GM12875 (cell line): ENCODE measurements around the gene PPT2.

Experiments
- H3K4me3 ChIP-seq: one replicate; pipeline ENCODE4 v1.5.1; 2011; ENCODE audit warnings: low read depth, low read length, control low read depth
- TF ChIP-seq, protein P1 (sequence below): IDR thresholded peaks from 2 replicates; pipeline ENCODE4 v1.5.1; 2011; ENCODE audit warnings: low read depth, mild to moderate bottlenecking, control low read depth, inconsistent platforms, low read length, moderate library complexity, borderline replicate concordance; ENCODE audit not compliant: insufficient read depth

Gene PPT2

DNA sequence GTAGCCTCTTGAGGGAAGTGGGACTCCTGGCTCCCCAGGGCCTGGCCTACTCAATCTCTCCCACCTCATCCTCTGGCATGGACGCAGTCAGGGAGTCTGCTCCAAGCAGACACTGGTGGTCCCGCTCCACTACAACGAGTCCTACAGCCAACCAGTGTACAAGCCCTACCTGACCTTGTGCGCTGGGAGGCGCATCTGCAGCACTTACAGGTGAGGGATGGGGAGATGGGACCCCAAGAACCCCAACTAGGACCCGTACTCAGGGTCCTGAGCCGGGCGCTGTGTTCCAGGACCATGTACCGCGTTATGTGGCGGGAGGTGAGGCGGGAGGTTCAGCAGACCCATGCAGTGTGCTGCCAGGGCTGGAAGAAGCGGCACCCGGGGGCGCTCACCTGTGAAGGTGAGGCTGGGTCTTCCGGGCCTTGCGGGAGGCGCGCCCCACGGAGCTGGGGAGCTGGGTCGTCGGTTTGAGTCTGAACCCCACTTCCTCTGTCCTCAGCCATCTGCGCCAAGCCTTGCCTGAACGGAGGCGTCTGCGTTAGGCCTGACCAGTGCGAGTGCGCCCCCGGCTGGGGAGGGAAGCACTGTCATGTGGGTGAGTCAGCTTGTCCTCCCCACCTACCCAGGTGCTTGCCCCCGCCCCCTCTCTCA, 12.6 kb downstream of the PPT2 start:
- TF ChIP-seq, protein P1, sequence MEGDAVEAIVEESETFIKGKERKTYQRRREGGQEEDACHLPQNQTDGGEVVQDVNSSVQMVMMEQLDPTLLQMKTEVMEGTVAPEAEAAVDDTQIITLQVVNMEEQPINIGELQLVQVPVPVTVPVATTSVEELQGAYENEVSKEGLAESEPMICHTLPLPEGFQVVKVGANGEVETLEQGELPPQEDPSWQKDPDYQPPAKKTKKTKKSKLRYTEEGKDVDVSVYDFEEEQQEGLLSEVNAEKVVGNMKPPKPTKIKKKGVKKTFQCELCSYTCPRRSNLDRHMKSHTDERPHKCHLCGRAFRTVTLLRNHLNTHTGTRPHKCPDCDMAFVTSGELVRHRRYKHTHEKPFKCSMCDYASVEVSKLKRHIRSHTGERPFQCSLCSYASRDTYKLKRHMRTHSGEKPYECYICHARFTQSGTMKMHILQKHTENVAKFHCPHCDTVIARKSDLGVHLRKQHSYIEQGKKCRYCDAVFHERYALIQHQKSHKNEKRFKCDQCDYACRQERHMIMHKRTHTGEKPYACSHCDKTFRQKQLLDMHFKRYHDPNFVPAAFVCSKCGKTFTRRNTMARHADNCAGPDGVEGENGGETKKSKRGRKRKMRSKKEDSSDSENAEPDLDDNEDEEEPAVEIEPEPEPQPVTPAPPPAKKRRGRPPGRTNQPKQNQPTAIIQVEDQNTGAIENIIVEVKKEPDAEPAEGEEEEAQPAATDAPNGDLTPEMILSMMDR, result no peak
- H3K4me3 ChIP-seq, result no peak overlapping the region

DNA sequence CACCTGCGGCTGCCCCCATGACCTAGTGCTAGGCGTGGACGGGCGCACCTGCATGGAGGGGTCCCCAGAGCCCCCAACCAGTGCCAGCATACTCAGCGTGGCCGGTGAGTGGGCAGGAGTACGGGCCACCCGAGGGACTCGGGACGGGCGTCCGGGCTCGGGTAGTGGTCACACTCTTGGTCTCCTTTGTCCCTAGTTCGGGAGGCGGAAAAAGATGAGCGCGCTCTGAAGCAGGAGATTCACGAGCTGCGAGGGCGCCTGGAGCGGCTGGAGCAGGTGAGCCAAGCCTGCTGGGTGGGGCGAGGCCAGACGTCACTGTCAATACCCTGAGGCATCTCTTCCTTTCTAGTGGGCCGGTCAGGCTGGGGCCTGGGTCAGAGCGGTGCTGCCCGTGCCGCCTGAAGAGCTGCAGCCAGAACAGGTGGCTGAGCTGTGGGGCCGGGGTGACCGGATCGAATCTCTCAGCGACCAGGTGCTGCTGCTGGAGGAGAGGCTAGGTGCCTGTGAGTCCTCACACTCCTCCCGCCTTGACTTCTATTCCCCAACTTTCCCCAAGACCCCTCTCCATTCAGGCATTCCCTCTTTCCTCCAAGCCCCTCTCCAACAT, 13.3 kb downstream of the PPT2 start:
- TF ChIP-seq, protein P1, result no peak
- H3K4me3 ChIP-seq, result no peak overlapping the region

DNA sequence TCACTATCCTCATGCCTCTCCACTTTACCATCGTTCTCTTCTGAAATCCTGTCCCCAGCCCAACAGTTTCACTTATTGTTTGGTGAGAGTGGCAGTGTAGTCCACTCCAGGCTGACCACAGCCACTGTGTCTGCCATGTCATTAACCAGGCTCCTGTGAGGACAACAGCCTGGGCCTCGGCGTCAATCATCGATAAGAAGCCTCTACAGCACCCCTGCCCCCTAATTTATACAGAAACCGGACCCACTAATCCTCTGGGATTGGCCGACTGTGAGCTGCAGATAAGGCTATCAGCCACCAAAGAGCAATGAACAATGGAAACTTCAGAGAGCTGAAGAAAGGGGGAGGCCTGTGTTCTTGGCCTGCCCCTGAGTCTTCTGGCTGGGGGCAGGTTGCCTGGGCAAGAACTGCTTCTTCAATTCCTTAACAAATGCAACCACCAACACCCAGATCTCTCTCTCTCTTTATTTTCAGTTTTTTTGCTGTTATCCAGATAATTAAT, 13.9 kb downstream of the PPT2 start:
- H3K4me3 ChIP-seq, result no peak overlapping the region
- TF ChIP-seq, protein P1, result no peak

DNA sequence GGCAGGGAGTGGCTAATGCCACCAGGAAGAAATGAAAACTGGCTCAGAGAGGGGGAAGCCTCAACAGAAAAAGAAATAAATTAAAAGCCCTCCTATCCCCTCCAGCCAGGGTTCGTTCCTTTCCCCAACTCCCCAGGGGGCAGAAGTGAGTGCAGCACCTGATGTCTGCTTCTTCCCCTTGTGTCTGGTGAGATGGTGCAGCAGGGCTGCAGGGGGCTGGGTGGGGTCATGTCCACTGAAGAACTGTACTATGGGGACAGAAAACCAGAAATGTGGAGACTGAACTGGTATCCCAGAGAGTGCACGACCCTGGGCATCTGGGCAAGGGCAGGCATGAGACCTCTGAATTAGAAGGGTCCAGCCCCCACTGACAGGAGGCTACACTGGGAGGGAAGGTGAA, 14.4 kb downstream of the PPT2 start:
- no peak overlapping the region for H3K4me3 ChIP-seq
- TF ChIP-seq, protein P1, result no peak

DNA sequence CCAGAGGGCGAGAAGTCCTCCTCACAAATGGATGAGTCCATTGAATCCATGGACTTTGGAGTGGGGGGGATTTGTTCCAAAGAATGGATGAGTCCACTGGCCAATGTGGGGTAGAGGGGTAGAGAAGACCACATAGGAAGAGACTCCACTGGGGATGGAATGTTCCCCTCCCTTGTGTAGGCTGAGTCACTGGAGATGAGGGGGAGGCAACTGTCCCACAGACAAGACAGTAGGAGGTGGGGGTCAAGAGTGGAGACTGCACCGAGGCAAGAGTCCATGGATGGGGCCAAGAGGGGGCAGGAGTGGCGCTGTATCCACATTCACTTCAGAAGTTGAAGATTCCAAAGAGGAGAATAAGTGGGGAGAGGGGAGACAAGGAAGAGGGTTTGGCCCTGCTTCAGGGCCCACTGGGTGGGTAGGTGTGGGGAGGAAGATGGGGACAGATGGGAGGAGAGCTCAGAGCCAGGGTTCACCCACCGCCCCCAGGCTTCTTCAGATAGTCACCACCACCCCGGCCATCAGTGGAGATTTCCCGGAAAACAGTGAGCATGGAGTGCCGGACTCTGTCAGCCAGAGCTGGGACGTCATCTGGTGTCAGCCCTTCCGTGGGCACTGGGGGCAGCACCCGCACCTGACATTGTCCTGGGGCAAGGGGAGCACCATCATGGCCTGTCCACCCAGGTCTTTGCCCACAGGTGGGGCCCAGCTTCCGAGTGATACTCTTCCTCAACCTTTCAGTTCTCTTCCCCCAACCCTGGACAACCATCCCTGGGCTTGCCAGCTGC, 15.1 kb downstream of the PPT2 start:
- TF ChIP-seq, protein P1, result no peak
- no peak overlapping the region for H3K4me3 ChIP-seq

DNA sequence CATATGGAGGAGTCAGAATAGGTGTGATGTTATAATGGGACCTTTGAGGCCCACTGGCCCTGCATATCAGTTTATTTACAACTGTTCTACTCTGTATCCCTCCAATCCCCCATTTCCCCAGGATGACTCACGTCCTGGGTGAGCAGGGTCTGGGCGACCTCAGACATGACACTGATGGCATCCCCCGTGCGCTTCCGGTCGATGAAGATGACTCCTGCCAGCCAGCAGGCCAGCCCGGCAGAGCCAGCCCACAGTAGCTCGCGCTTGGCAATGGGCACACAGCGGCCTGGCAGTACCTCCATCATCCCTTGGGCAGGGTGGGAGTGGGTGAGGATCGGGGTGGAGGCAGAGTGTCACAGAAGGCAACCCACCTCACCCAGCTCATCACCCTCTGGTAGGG, 16.4 kb downstream of the PPT2 start:
- TF ChIP-seq, protein P1, result no peak
- no peak overlapping the region for H3K4me3 ChIP-seq
